ENCODE results near the gene DOCK1.
A peak's percentile ranks its signal among the peaks of the same experiment; 100 is the strongest.

The DOCK1 gene

GRCh38 chr10:127193125-127193524 is 287.9 kb downstream of the DOCK1 start:
- no peak for DNase-seq

DNA sequence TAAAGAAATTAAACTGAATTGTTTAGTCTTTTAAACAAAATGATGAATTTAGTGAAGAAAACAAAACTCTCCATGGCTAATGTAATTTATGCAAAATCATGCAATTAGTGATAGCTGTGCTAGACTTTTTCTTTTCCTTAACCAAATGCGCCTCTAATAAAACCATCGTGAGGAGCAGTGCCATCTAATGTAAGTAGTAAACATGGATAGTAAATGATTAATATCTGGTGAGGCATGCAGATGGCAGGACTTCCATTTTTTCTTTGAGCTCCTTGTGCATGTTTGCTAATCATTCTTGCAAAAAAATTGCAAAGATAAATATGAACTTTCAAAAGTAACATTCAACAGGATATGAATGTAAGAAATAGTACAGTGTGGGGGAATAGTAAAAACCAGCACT is 288.9 kb downstream of the DOCK1 start:
- DNase-seq, result no peak

- no peak for DNase-seq
Measured at GRCh38 chr10:127194599-127194998, 289.4 kb downstream of the DOCK1 start.

- DNase-seq, result no peak
Measured at GRCh38 chr10:127195041-127195506, 289.8 kb downstream of the DOCK1 start.

DNA sequence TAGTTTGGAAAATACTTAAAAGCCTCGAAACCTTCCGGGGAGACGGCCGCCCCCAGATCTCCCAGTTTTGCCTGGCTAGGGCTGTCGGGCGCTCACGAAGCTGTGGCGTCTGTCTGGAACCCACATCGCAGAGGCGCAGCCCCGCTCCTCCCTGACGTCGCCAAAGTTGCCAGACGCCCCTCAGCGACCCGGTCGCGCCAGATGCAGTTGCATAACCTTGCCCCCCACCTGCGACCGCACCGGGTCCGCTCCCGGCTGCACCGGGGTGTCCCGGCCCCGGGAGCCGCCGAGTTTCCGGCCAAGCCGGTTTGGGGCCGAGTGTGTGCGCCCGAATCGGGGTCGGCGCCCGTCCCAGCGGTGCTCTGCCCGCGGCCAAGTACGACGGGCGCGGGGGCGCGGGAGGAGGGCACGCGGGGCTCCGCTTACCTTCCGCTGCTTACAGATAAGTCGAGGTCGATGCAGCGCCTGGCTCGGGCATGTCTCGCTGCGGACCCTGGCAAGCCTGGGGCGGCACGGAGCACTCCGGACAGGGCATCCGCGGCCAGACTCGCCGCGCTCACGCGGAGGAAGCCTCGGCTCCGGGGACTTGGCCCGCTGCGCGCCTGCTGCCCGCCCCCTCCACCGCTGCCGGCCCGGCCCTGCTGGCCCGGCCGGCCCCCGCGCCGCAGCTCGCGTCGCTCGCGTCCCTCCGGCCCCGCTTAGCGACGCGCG is 290.5 kb downstream of the DOCK1 start:
- no peak for DNase-seq

- DNase-seq, result peak; percentile 24
Measured at GRCh38 chr10:127196282-127197153, 291.3 kb downstream of the DOCK1 start, which contains the start of gene INSYN2A. TSS of gene INSYN2A (minus strand) at chr10:127196591. CDS start at chr10:127176395, 20,196 bp downstream.

DNA sequence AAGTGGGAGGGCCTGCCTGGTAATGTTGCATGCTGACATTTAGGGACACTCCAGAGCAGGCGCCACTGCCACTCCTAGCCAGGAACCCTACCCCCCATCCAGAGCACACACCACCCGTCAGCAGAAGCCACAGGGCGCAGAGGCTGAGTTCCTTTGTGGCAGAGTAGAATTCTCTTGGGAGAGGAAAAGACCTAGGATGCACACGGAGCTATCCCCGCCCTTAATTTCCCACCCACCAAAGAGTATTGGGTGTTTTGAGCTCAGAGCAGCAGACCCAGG is 291.9 kb downstream of the DOCK1 start:
- DNase-seq, result no peak

DNA sequence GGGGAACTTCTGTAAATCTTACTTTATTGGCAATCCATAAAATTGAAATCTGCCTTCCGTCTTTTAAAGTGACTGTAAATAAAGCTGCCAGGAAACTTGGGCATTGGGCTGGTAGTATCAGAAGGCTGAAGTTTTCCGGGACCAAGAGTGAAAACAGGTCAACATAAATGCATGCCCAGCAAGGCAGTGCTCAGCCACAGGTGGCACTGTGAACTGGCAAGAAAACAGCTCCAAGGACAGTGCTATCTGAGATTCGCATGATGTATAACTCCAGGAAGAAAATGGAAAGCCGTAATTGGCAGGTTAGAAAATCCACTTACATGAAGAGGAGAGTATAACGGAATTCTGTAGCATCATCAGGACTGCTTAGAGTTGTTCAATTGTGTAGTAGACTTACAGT is 293.1 kb downstream of the DOCK1 start:
- DNase-seq, result no peak

- DNase-seq, result no peak
Measured at GRCh38 chr10:127198721-127199120, 293.5 kb downstream of the DOCK1 start.

- DNase-seq, result no peak
Measured at GRCh38 chr10:127200646-127201045, 295.4 kb downstream of the DOCK1 start.

DNA sequence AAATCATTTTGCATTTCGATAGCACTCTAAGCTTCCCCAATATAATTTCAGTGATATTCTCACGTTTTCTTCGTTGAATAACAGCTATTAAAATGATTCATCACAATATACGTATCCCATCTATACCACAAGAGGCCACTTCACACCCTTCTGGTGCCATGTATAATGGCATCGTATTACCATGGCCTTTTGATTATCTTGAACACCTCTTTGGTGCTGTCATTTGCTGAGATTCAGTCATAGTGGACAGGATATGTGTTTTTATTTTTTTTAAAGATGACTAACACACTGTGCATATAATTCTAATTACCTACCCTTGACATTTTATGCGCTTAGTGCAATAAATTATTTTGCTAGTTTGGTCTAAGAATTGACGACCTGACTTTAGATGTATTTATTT is 297.8 kb downstream of the DOCK1 start:
- DNase-seq, result peak; percentile 11

DNA sequence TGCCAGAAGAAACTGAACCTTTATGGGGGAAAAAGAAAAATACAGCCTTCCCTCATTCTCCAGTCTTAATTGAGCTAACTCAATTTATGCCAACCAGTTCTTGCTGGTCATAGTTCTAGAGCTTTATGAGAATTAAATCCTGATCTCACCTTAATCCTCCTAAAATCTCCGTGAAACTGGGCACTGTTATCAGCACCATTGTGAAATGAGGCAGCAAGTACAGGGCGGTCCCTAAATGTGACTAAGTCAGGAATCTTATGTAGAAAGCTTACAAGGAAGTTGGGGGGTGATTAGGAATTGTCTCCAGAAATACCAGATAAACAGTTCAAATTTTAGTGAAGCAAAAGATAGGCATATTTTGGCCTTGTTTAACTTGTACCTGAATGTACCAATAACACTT is 301.9 kb downstream of the DOCK1 start:
- DNase-seq, result no peak

DNA sequence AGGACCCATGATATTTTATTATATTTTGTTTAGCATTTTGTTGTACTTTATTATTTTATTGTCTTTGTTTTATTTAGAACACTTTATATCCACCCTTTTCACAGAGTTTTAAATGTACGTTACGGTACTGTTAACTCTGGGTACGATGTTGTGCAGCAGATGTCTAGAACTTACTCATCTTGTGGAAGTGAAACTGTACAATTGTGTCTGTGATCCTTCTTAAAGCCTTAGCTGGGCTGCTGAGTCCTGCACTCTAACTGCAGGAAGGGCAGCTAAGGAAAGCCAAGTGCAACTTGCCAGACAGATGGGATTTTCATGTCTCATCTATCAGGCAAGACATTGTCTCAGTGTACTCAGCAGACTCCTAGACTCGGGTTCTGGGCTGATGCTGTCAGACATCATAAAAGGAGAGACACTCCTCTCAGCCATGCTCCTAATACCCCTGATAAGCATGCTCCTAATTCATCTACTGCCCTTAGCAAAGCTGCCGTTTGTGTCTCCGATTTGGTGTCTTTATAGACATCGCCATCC is 305.8 kb downstream of the DOCK1 start:
- no peak for DNase-seq

DNA sequence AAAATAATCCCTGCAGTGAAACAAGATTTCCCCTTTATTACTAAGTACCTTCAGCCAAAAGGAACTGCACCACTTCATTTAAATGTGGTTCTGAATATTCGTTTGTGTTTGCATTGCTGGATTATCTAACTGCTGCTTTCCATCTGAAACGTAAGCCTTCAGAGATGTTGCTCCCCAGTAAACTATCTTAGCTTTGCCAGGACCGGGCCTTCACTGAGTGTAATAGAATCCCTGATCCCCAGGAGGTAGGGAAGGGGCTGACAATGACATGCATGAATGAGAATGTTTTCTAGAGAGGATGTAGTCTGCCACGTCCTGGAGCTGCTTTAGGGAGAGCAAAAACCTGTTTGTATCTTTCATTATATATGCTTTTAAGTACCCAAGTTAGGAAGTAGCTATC is 310.6 kb downstream of the DOCK1 start:
- no peak for DNase-seq

DNA sequence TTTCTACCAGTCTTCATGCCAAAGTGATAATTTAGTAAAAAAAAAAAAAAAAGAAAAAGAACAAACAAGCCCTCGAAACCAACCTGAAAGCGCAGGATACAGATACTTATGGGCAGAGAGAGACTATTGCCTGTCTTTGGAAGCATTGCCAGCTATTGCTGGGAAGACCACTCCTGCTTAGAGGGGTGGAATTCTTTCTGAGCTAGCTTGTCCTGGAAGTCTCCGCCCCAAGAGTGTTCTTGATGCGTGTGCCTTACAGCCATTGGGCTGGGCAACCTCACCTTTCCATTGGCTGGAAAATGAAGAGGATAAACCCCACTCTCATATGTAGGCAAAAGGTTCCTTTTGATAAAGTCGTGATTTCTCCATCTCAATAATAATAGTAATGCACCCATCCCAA is 311.0 kb downstream of the DOCK1 start:
- DNase-seq, result no peak

DNA sequence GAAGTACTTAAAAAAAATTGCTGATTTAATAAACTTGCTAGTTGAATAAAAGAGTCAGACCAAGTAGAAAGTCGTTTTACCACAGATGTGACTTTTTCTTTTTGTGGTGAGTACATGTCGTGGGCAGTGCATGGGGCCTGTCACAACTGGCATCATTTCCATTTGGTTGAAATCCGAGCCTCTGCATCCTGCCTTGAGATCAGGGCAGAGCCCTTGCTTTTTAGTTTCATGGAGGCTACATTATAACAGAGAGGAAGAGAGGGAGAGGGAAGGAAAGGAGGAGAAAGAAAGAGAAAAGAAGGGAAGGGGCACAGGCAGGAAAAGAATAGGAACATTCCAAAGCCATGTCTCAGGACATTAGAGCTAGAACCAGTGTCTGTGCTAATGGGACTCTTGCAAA is 311.6 kb downstream of the DOCK1 start:
- no peak for DNase-seq

- DNase-seq, result no peak
Measured at GRCh38 chr10:127218658-127219057, 313.4 kb downstream of the DOCK1 start.

- DNase-seq, result no peak
Measured at GRCh38 chr10:127221281-127221680, 316.1 kb downstream of the DOCK1 start.

- no peak for DNase-seq
Measured at GRCh38 chr10:127227027-127227426, 321.8 kb downstream of the DOCK1 start.

DNA sequence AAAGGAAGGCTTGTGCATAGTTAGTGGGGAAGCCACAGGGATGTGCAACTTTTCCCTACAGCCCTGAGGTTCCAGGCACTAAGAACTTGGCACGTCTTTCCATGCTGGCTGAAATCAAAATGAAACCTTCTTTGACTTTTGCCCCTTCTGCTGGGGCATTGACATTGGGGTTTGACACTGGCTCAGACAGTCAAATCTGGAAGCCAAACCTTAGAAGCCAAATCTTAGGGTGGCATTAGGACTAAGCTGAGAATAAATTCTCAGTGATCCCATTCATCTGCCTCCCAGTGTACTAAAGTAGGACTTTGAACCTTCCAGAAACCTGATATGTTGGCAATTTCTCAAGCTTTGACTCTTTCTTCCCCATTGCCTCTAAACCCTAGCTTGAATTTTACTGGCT is 322.4 kb downstream of the DOCK1 start:
- no peak for DNase-seq

DNA sequence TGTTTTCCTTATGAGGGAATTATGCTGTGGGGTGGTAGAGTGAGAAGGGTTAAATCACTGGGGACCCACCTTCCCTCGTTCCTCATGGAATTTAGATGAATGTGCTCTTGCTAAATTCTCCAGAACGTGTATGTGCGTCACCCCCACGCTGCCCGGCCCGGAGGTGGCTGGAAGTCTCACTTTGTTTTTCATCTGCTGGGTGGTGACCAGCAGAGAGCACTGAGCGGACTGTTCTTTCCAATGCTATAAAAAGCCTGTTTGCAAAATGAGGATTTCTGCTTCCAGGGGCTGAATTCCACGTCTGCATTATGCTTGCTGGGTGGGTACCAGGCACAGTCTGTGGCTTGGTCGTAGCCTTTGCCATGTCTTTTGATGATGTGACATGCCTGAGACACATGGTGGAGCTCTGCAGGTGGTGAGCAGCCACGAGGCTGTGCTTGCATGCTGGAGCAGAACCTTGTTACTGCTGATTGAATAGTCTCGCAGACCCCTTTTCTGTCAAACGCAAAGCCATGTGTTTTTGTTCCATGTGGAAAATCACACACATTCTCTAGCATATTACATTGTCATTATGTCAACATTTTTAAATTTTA is 323.1 kb downstream of the DOCK1 start:
- no peak for DNase-seq

DNA sequence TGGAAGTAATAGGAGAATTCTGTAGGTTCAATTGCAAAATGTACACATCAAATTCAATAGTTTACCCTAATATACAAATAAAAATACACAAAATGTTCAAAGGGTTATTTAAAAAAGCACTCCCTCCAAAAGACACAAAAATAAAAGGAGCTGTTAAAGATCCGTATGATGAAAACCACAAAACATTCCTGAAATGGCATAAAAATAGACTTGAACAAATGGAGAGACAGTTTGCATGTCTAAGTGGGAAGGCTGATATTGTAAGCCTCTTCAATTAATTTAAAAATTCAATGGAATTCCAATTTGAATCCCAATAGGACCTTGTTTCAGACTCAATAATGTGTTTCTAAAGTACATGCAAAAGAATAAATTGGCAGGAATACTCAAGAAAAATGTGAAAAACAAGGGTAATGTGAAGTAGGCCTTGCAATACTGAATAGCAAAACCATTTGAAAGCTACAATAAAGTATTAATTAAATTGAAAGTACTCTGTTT is 329.1 kb downstream of the DOCK1 start:
- DNase-seq, result no peak

GRCh38 chr10:127236266-127236665 is 331.0 kb downstream of the DOCK1 start:
- DNase-seq, result no peak

DNA sequence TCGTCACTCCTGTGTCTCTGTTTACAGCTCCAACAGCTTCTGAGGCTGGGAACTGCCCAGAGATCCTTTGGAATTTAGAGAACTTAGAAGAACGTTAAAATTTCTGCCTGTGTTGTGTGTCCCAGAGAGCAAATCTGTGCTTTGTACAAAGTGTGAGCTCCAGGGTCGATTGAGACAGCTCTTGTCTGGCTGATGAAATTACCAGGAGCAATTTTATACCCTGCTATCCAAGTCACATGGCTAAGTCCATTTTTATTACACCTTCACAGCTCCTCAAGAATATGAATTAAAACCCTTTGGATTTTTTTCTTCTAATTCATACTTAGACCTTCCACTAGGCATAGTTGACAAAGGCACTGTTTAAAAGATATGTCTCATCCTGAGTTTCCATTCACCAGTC is 337.7 kb downstream of the DOCK1 start:
- DNase-seq, result no peak

All from NCI-H1436 (cell line).